Thoracic aorta (tissue), 2 donors: ENCODE results near the gene SMAD9. TPM values are rescaled to one million over a fixed set of nuclear protein-coding genes. Genes with fewer than 3 reads are reported as not detected.
A peak's percentile ranks its signal among the peaks of the same experiment; 100 is the strongest.

Experiments
- ATAC-seq: fragments of 150-250 bp; one replicate; pipeline ENCODE4 v1.8.0; 2017; ENCODE audit warnings: low read depth; ENCODE audit not compliant: insufficient number of reproducible peaks, low FRiP score
- DNase-seq: peaks from one replicate; pipeline ENCODE4 v3.0.0-alpha.2; 2020; ENCODE audit warnings: low spot score
- H3K27ac ChIP-seq, 2 donors: fragments of 200-600 bp; sonication (generic); 1 replicate in 1 of 2; 2 replicates in 1 of 2; pipeline ENCODE4 v1.5.1; 2016; ENCODE audit warnings: mild to moderate bottlenecking in 2 of 2, moderate library complexity in 2 of 2
- H3K27me3 ChIP-seq: fragments of 200-600 bp; sonication (generic); replicated peaks from 2 replicates; pipeline ENCODE4 v1.6.0; 2016; ENCODE audit warnings: mild to moderate bottlenecking; ENCODE audit not compliant: insufficient read depth
- H3K36me3 ChIP-seq: fragments of 200-600 bp; sonication (generic); one replicate; pipeline ENCODE4 v1.5.1; 2016
- H3K4me1 ChIP-seq, 2 donors: fragments of 200-600 bp; sonication (generic); 1 replicate in 1 of 2; 2 replicates in 1 of 2; pipeline versions ENCODE4 v1.5.1 to v1.6.0; 2016; ENCODE audit warnings: low read depth in 2 of 2, mild to moderate bottlenecking in 1 of 2; ENCODE audit not compliant: control insufficient read depth in 1 of 2
- H3K4me3 ChIP-seq: fragments of 200-600 bp; sonication (generic); 2 replicates; pipeline ENCODE4 v1.5.1; 2016; ENCODE audit warnings: mild to moderate bottlenecking
- H3K9me3 ChIP-seq: fragments of 200-600 bp; sonication (generic); 2 replicates; pipeline ENCODE4 v1.5.1; 2016
- CTCF ChIP-seq: fragments of 200-600 bp; sonication (generic); IDR thresholded peaks from one replicate; pipeline ENCODE4 v1.5.1; 2019; ENCODE audit warnings: antibody characterized with exemption
- total RNA-seq, 2 donors: library from RNA; depleted of rRNA; stranded (reverse); fragments of >200 nt; gene quantifications; one replicate each; pipeline versions ENCODE4 v1.1.0 to v1.2.3, GENCODE V29; 2016

SMAD9 gene
- total RNA-seq, 2 donors from 2014 or later, result 34.9 to 36.6 TPM

DNA sequence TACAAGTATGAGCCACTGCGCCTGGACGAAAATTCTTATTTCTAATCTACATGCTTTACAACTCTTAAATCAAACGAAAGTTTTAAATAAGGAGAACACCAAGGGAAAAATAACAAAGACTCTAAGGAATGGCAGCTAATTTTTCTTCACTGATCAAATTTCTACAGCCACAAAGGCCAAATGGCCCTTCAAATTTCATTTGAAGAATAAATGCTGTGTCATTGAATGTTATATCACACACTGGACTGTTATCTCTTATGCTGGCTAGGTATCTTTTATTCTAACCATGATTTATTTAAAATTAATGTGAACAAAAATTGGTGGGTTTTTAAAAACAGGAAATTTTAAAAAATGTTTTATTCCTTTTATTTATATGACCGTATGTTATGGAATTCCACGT, 14.1 kb downstream of the SMAD9 start:
- Histone ChIP-seq H3K9me3 (no peaks in the 10 kb centered on the region), H3K4me1 (peaks cover 0 to 5% of the 10 kb centered on the region in 2 donors), H3K27ac (no peak overlapping the region), H3K4me3 (no peak overlapping the region), H3K36me3 (no peaks in the 10 kb centered on the region), H3K27me3 (no peaks in the 10 kb centered on the region)
- ATAC-seq, result no peak
- TF ChIP-seq CTCF, result no peak
- DNase-seq, result no peak

DNA sequence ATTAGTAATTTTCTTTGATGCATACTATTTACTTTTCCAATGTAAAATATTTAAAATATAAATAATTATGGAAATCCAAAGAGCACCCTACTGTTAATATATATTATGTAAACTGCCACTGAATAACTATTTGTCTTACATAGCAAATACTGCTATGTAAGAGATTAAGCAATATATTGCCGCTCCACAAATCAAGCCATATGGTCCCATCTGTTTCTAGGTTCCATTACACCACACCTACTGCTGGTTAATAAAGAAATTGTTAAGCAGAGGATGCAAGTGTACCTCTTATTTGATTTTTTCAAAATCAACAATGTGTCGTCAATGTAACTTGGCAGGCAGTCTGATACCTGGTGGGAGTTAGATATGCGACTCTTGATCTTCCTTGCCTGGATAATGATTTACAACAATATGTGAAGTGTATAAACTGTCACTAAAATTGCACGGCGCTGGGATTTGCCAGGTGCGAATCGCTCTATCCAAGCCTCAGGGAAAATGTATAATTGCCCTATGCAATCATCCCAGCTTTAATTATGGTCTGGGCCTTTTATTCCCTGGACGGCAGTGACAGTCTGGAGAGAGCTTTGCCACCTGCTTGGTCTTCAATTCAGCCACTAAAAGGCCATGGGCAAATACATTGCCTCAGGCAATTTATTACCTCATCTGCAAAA, 16.0 kb downstream of the SMAD9 start:
- no peak overlapping the region for H3K4me3 ChIP-seq
- no peaks in the 10 kb centered on the region for H3K36me3 ChIP-seq
- ATAC-seq (no peak), DNase-seq (no peak)
- no peaks in the 10 kb centered on the region for H3K27me3 ChIP-seq
- peaks cover 6% of the 10 kb centered on the region for H3K9me3 ChIP-seq
- no peak overlapping the region for H3K27ac ChIP-seq
- TF ChIP-seq CTCF, result no peak
- peaks cover 0 to 5% of the 10 kb centered on the region in 2 donors for H3K4me1 ChIP-seq

DNA sequence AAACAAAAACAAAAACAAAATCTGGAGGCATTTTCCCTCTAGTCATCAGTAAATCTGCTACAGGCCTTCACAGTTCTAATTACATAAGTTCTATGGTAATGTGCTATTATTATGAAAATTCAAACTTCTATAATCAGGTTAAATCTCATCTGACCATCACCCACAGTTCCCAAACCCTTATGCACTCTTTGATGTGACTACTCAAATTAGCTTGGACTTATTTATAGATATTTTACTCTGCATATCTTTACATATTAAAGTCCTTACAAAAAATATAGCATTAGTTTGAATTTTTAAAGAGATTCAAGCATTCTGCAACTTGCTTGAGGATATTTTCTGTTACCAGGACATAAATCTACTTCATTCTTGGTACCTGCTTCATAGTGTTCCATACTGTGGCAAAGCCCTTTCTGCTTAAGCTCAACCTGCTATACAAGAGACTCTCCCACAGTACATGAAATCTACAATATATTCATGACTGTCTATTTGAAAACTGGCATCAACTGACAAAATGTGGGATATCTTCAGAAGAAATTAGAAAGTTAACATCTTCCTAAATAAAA, 22.9 kb downstream of the SMAD9 start:
- Histone ChIP-seq H3K27ac (peak overlapping the region in 1 of 2 donors; percentile 9), H3K27me3 (no peaks in the 10 kb centered on the region), H3K4me1 (peaks cover 14 to 25% of the 10 kb centered on the region in 2 donors), H3K9me3 (peaks cover 11% of the 10 kb centered on the region), H3K4me3 (no peak overlapping the region), H3K36me3 (no peaks in the 10 kb centered on the region)
- DNase-seq, result no peak
- no peak for ATAC-seq
- no peak for TF ChIP-seq CTCF

DNA sequence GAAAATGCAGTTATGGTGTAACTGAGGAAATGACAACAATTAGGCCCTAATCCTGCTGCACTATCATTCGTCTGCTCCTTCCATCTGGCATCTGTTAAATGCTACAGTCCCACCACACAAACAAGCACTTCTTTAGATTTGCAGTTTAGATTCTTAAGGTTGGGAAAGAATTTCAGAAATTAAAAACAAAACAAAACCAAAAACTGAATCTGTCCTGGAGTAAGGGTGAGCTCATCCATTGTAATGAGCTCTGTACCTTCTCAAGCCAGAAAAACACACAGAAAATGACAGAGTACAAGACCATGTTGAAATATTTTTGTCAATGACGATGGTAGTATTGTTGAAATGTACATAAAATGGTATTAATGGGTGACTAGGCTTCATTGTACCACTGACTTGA, 28.3 kb downstream of the SMAD9 start:
- peaks cover 25 to 43% of the 10 kb centered on the region in 2 donors for H3K4me1 ChIP-seq
- H3K9me3 ChIP-seq, result no peaks in the 10 kb centered on the region
- TF ChIP-seq CTCF, result no peak
- DNase-seq, result no peak
- no peak overlapping the region for H3K27ac ChIP-seq
- no peaks in the 10 kb centered on the region for H3K36me3 ChIP-seq
- no peak for ATAC-seq
- no peaks in the 10 kb centered on the region for H3K27me3 ChIP-seq
- no peak overlapping the region for H3K4me3 ChIP-seq

- H3K9me3 ChIP-seq, result no peaks in the 10 kb centered on the region
- no peak for DNase-seq
- no peaks in the 10 kb centered on the region for H3K36me3 ChIP-seq
- no peak for TF ChIP-seq CTCF
- peaks cover 18 to 48% of the 10 kb centered on the region in 2 donors for H3K4me1 ChIP-seq
- no peak for ATAC-seq
- no peak overlapping the region for H3K4me3 ChIP-seq
- H3K27me3 ChIP-seq, result no peaks in the 10 kb centered on the region
- no peak overlapping the region for H3K27ac ChIP-seq
Observed at GRCh38 chr13:36888645-36889044, 31.4 kb downstream of the SMAD9 start.
